Neural progenitor cell (in vitro differentiated cells): ENCODE measurements around the gene GAS6. TPM values are rescaled to one million over a fixed set of nuclear protein-coding genes. Genes with fewer than 3 reads are reported as not detected.
"Not testable (repeated sequence)": the region's sequence is repeated elsewhere in the genome, so short reads cannot be mapped to it uniquely, and the experiment has no call there.

ENCODE experiments used
- DNase-seq: peaks from one replicate; pipeline ENCODE4 v3.0.0-alpha.2; 2016; ENCODE audit warnings: low spot score
- H2AFZ ChIP-seq: fragments of 200-600 bp; sonication (generic); replicated peaks from 2 replicates; pipeline ENCODE4 v1.6.1; 2016; ENCODE audit warnings: antibody characterized with exemption
- H3F3A ChIP-seq: fragments of 200-600 bp; sonication (generic); 2 replicates; pipeline ENCODE4 v1.6.1; 2016; ENCODE audit warnings: antibody characterized with exemption, low read depth
- H3K27ac ChIP-seq: fragments of 200-600 bp; sonication (generic); 2 replicates; pipeline ENCODE4 v1.5.1; 2016; ENCODE audit warnings: mild to moderate bottlenecking
- H3K27me3 ChIP-seq: fragments of 200-600 bp; sonication (generic); 2 replicates; pipeline ENCODE4 v1.6.1; 2016; ENCODE audit warnings: mild to moderate bottlenecking, moderate library complexity
- H3K36me3 ChIP-seq: fragments of 200-600 bp; sonication (generic); 2 replicates; pipeline ENCODE4 v1.5.1; 2016
- H3K4me1 ChIP-seq: fragments of 200-600 bp; sonication (generic); 2 replicates; pipeline ENCODE4 v1.6.1; 2016; ENCODE audit warnings: mixed run types
- H3K4me2 ChIP-seq: fragments of 200-600 bp; sonication (generic); 2 replicates; pipeline ENCODE4 v1.6.1; 2016
- H3K4me3 ChIP-seq: fragments of 200-600 bp; sonication (generic); 2 replicates; pipeline ENCODE4 v1.5.1; 2016
- H3K79me2 ChIP-seq: fragments of 200-600 bp; sonication (generic); 2 replicates; pipeline ENCODE4 v1.6.1; 2016; ENCODE audit warnings: low read depth
- H3K9ac ChIP-seq: fragments of 200-600 bp; sonication (generic); 2 replicates; pipeline ENCODE4 v1.6.1; 2016
- H3K9me3 ChIP-seq: fragments of 200-600 bp; sonication (generic); 2 replicates; pipeline ENCODE4 v1.5.1; 2016; ENCODE audit warnings: low read depth
- H4K20me1 ChIP-seq: fragments of 200-600 bp; sonication (generic); 2 replicates; pipeline ENCODE4 v1.6.1; 2016; ENCODE audit warnings: low read depth
- H3K27ac Mint-ChIP-seq: 3 replicates; pipeline ENCODE4 v1.8.0; 2021; ENCODE audit warnings: mixed read lengths
- H3K27me3 Mint-ChIP-seq: 2 replicates; pipeline ENCODE4 v1.8.0; 2022; ENCODE audit warnings: low read depth, mild to moderate bottlenecking, inconsistent platforms, moderate library complexity, mixed read lengths; ENCODE audit not compliant: insufficient read depth
- H3K36me3 Mint-ChIP-seq: 3 replicates; pipeline ENCODE4 v1.8.0; 2021; ENCODE audit warnings: mixed read lengths
- H3K4me1 Mint-ChIP-seq: 3 replicates; pipeline ENCODE4 v1.8.0; 2021; ENCODE audit warnings: mixed read lengths
- H3K4me3 Mint-ChIP-seq: 3 replicates; pipeline ENCODE4 v1.8.0; 2021; ENCODE audit warnings: mild to moderate bottlenecking, moderate library complexity, mixed read lengths
- H3K9me3 Mint-ChIP-seq: 3 replicates; pipeline ENCODE4 v1.8.0; 2020; ENCODE audit warnings: mixed read lengths
- CTCF ChIP-seq: fragments of 200-600 bp; sonication (generic); IDR thresholded peaks from 2 replicates; pipeline ENCODE4 v1.5.1; 2017; ENCODE audit warnings: antibody characterized with exemption, mild to moderate bottlenecking
- EZH2 ChIP-seq: fragments of 200-600 bp; sonication (generic); IDR thresholded peaks from 2 replicates; pipeline ENCODE4 v1.6.1; 2017; ENCODE audit warnings: antibody characterized with exemption, mild to moderate bottlenecking, moderate library complexity
- EZH2phosphoT487 ChIP-seq: fragments of 200-600 bp; sonication (generic); IDR thresholded peaks from 2 replicates; pipeline ENCODE4 v1.6.1; 2017; ENCODE audit warnings: antibody characterized with exemption
- total RNA-seq: library from RNA; depleted of rRNA; stranded (reverse); fragments of >200 nt; gene quantifications from 2 replicates; pipeline ENCODE4 v1.2.3, GENCODE V29; 2015; ENCODE audit warnings: low replicate concordance

Gene GAS6
- total RNA-seq, 1 donor from 2014 or later, result 12.8 TPM

GRCh38 chr13:113796964-113797676, 66.8 kb downstream of the GAS6 start:
- Histone ChIP-seq H3F3A (no peaks in the 10 kb centered on the region), H3K9ac (no peak overlapping the region), H4K20me1 (no peaks in the 10 kb centered on the region), H2AFZ (no peak overlapping the region), H3K27ac (no peak overlapping the region), H3K9me3 (no peaks in the 10 kb centered on the region), H3K79me2 (no peaks in the 10 kb centered on the region), H3K4me2 (no peak overlapping the region), H3K27me3 (no peaks in the 10 kb centered on the region), H3K4me1 (peaks cover 6% of the 10 kb centered on the region), H3K36me3 (no peaks in the 10 kb centered on the region), H3K4me3 (no peak overlapping the region)
- no peaks in the 10 kb centered on the region for H3K9me3 Mint-ChIP-seq
- no peaks in the 10 kb centered on the region for H3K36me3 Mint-ChIP-seq
- no peak overlapping the region for H3K4me3 Mint-ChIP-seq
- peaks cover 4% of the 10 kb centered on the region for H3K4me1 Mint-ChIP-seq
- H3K27me3 Mint-ChIP-seq, result no peaks in the 10 kb centered on the region
- no peak for DNase-seq
- no peak overlapping the region for H3K27ac Mint-ChIP-seq
- no peak for TF ChIP-seq EZH2
- no peak for TF ChIP-seq CTCF
- TF ChIP-seq EZH2phosphoT487, result no peak

- Mint-ChIP-seq H3K27ac (no peak overlapping the region), H3K9me3 (no peaks in the 10 kb centered on the region), H3K4me3 (no peak overlapping the region), H3K4me1 (no peaks in the 10 kb centered on the region), H3K27me3 (no peaks in the 10 kb centered on the region), H3K36me3 (no peaks in the 10 kb centered on the region)
- H2AFZ ChIP-seq, result no peak overlapping the region
- no peak overlapping the region for H3K4me2 ChIP-seq
- TF ChIP-seq EZH2, result no peak
- no peak for TF ChIP-seq CTCF
- no peak for TF ChIP-seq EZH2phosphoT487
- H3K79me2 ChIP-seq, result no peaks in the 10 kb centered on the region
- H3K4me3 ChIP-seq, result no peak overlapping the region
- no peaks in the 10 kb centered on the region for H3K4me1 ChIP-seq
- no peaks in the 10 kb centered on the region for H3F3A ChIP-seq
- no peaks in the 10 kb centered on the region for H4K20me1 ChIP-seq
- no peak for DNase-seq
- H3K9ac ChIP-seq, result no peak overlapping the region
- H3K27me3 ChIP-seq, result no peaks in the 10 kb centered on the region
- no peaks in the 10 kb centered on the region for H3K9me3 ChIP-seq
- no peak overlapping the region for H3K27ac ChIP-seq
- H3K36me3 ChIP-seq, result no peaks in the 10 kb centered on the region
These were observed 67.5 kb downstream of the GAS6 start for GRCh38 chr13:113796211-113796963.

DNA sequence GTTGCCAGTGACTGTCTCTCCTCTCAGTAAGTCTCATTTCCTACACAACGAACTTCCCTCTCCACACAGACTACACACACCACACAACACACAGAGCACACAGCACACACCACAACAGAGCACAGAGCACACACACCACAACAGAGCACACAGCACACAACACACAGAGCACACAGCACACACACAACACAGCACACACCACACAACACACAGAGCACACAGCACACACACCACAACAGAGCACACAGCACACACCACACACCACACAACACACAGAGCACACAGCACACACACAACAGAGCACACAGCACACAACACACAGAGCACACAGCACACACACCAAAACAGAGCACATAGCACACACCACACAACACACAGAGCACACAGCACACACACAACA, 68.5 kb downstream of the GAS6 start:
- not testable (repeated sequence) for DNase-seq, H3K4me1 ChIP-seq, H3F3A ChIP-seq, H4K20me1 ChIP-seq, H2AFZ ChIP-seq, H3K27me3 ChIP-seq, H3K4me3 ChIP-seq, H3K9me3 ChIP-seq, H3K36me3 Mint-ChIP-seq, H3K36me3 ChIP-seq, H3K4me2 ChIP-seq, H3K27me3 Mint-ChIP-seq, H3K9ac ChIP-seq, H3K27ac ChIP-seq, H3K4me3 Mint-ChIP-seq, H3K9me3 Mint-ChIP-seq, H3K4me1 Mint-ChIP-seq, H3K79me2 ChIP-seq, H3K27ac Mint-ChIP-seq

DNA sequence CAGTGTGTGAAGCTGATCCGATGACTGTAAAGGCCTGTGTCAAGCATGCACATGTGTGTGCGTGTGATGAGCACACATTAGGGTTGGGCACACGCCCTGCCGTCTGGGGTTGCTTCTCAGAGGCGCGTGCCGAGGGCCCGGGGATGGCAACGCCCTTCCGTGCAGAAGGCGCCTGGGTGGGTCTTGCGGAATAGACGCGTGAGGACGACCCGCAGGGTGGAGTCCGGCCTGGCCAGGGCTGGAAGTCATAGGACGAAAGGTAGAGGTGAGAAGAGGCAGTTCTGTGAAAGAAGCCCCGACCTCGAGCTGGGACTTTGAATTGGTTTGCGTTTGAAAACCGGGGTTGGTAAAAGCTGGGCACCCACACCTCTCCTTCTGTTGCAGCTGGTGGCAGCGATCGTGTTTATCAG, 69.1 kb downstream of the GAS6 start:
- Mint-ChIP-seq H3K27ac (no peak overlapping the region), H3K9me3 (no peaks in the 10 kb centered on the region), H3K4me1 (no peaks in the 10 kb centered on the region), H3K27me3 (no peaks in the 10 kb centered on the region), H3K36me3 (no peaks in the 10 kb centered on the region), H3K4me3 (no peak overlapping the region)
- no peaks in the 10 kb centered on the region for H3K79me2 ChIP-seq
- H3K9ac ChIP-seq, result no peak overlapping the region
- no peak overlapping the region for H3K4me2 ChIP-seq
- H3K4me3 ChIP-seq, result no peak overlapping the region
- H2AFZ ChIP-seq, result no peak overlapping the region
- DNase-seq, result no peak
- H3F3A ChIP-seq, result no peaks in the 10 kb centered on the region
- no peaks in the 10 kb centered on the region for H3K27me3 ChIP-seq
- TF ChIP-seq EZH2 (no peak), EZH2phosphoT487 (no peak), CTCF (no peak)
- H4K20me1 ChIP-seq, result no peaks in the 10 kb centered on the region
- no peak overlapping the region for H3K27ac ChIP-seq
- H3K36me3 ChIP-seq, result no peaks in the 10 kb centered on the region
- H3K9me3 ChIP-seq, result no peaks in the 10 kb centered on the region
- H3K4me1 ChIP-seq, result no peaks in the 10 kb centered on the region
